Loucy (cell line): ENCODE measurements around the gene GABRG3.

ENCODE experiments used
- H2AFZ ChIP-seq: fragments of 200-600 bp; sonication (generic); 2 replicates; pipeline ENCODE4 v1.6.0; 2016; ENCODE audit warnings: antibody characterized with exemption, mild to moderate bottlenecking, low read length, moderate library complexity
- H3F3A ChIP-seq: fragments of 200-600 bp; 2 replicates; pipeline ENCODE4 v1.6.0; 2016; ENCODE audit warnings: antibody characterized with exemption, low read depth, mild to moderate bottlenecking
- H3K27me3 ChIP-seq: fragments of 200-600 bp; sonication (generic); 2 replicates; pipeline ENCODE4 v1.6.1; 2014; ENCODE audit warnings: low read length, mild to moderate bottlenecking; ENCODE audit not compliant: insufficient read depth, poor library complexity, severe bottlenecking
- H3K36me3 ChIP-seq: fragments of 200-600 bp; sonication (generic); 2 replicates; pipeline ENCODE4 v1.6.1; 2016; ENCODE audit warnings: low read length; ENCODE audit not compliant: insufficient read depth
- H3K4me1 ChIP-seq: fragments of 200-600 bp; sonication (generic); 2 replicates; pipeline ENCODE4 v1.5.1; 2014; ENCODE audit warnings: low read length, mild to moderate bottlenecking; ENCODE audit not compliant: insufficient read depth, poor library complexity, severe bottlenecking
- H3K4me2 ChIP-seq: fragments of 200-600 bp; sonication (generic); 2 replicates; pipeline ENCODE4 v1.6.0; 2014; ENCODE audit warnings: antibody characterized with exemption, low read length, low read depth, mild to moderate bottlenecking; ENCODE audit not compliant: poor library complexity, severe bottlenecking
- H3K4me3 ChIP-seq: fragments of 200-600 bp; sonication (generic); 2 replicates; pipeline ENCODE4 v1.5.1; 2014; ENCODE audit warnings: low read length, mild to moderate bottlenecking, mixed read lengths; ENCODE audit not compliant: poor library complexity, severe bottlenecking
- H3K79me2 ChIP-seq: fragments of 200-600 bp; sonication (generic); 2 replicates; pipeline ENCODE4 v1.6.1; 2014; ENCODE audit warnings: low read length; ENCODE audit not compliant: insufficient read depth
- H3K9ac ChIP-seq: fragments of 200-600 bp; sonication (generic); 2 replicates; pipeline ENCODE4 v1.6.0; 2014; ENCODE audit warnings: mild to moderate bottlenecking, low read depth, low read length, moderate library complexity; ENCODE audit not compliant: poor library complexity, severe bottlenecking
- H3K9me2 ChIP-seq: fragments of 200-600 bp; sonication (generic); replicated peaks from 2 replicates; pipeline ENCODE4 v1.6.1; 2016; ENCODE audit warnings: low read depth, low read length, mixed read lengths
- H3K9me3 ChIP-seq: fragments of 200-600 bp; sonication (generic); 2 replicates; pipeline ENCODE4 v1.6.1; 2014; ENCODE audit warnings: mild to moderate bottlenecking, antibody characterized with exemption, low read length, low read depth; ENCODE audit not compliant: insufficient read depth
- H4K20me1 ChIP-seq: fragments of 200-600 bp; sonication (generic); 2 replicates; pipeline ENCODE4 v1.6.0; 2014; ENCODE audit warnings: antibody characterized with exemption, low read length, mild to moderate bottlenecking; ENCODE audit not compliant: insufficient read depth, poor library complexity, severe bottlenecking
- CTCF ChIP-seq: fragments of 200-600 bp; sonication (generic); conservative IDR thresholded peaks from 2 replicates; pipeline ENCODE4 v1.5.1; 2014; ENCODE audit warnings: mild to moderate bottlenecking, antibody characterized with exemption, low read length
- EZH2phosphoT487 ChIP-seq: fragments of 200-600 bp; IDR thresholded peaks from 2 replicates; pipeline ENCODE4 v1.6.1; 2018; ENCODE audit warnings: antibody characterized with exemption, mild to moderate bottlenecking, moderate library complexity, borderline replicate concordance

GABRG3 gene

GRCh38 chr15:27058939-27059338 is 88.0 kb downstream of the GABRG3 start:
- no peaks in the 10 kb centered on the region for H3K9me2 ChIP-seq
- no peak overlapping the region for H3K4me3 ChIP-seq
- H3K79me2 ChIP-seq = no peaks in the 10 kb centered on the region
- no peaks in the 10 kb centered on the region for H4K20me1 ChIP-seq
- no peaks in the 10 kb centered on the region for H3K27me3 ChIP-seq
- no peaks in the 10 kb centered on the region for H3F3A ChIP-seq
- no peaks in the 10 kb centered on the region for H3K4me1 ChIP-seq
- H3K9ac ChIP-seq = no peak overlapping the region
- H2AFZ ChIP-seq = no peak overlapping the region
- TF ChIP-seq EZH2phosphoT487 = no peak
- TF ChIP-seq CTCF = no peak
- no peaks in the 10 kb centered on the region for H3K9me3 ChIP-seq
- no peak overlapping the region for H3K4me2 ChIP-seq
- H3K36me3 ChIP-seq = no peaks in the 10 kb centered on the region

- no peaks in the 10 kb centered on the region for H3F3A ChIP-seq
- H3K4me2 ChIP-seq = no peak overlapping the region
- H3K9me3 ChIP-seq = no peaks in the 10 kb centered on the region
- H3K36me3 ChIP-seq = no peaks in the 10 kb centered on the region
- no peaks in the 10 kb centered on the region for H4K20me1 ChIP-seq
- H3K9me2 ChIP-seq = no peaks in the 10 kb centered on the region
- H2AFZ ChIP-seq = no peak overlapping the region
- no peaks in the 10 kb centered on the region for H3K27me3 ChIP-seq
- TF ChIP-seq EZH2phosphoT487 (no peak), CTCF (peak; percentile 77)
- H3K9ac ChIP-seq = no peak overlapping the region
- H3K4me1 ChIP-seq = no peaks in the 10 kb centered on the region
- no peak overlapping the region for H3K4me3 ChIP-seq
- H3K79me2 ChIP-seq = no peaks in the 10 kb centered on the region
Measured at GRCh38 chr15:27059610-27060202, 88.7 kb downstream of the GABRG3 start.

- H3K9ac ChIP-seq = no peak overlapping the region
- no peak for TF ChIP-seq CTCF
- no peak for TF ChIP-seq EZH2phosphoT487
- no peaks in the 10 kb centered on the region for H3K36me3 ChIP-seq
- no peak overlapping the region for H3K4me2 ChIP-seq
- H4K20me1 ChIP-seq = no peaks in the 10 kb centered on the region
- no peaks in the 10 kb centered on the region for H3F3A ChIP-seq
- peaks cover 7% of the 10 kb centered on the region; the same call in 1 of the 2 replicates for H3K9me3 ChIP-seq
- H2AFZ ChIP-seq = no peak overlapping the region
- no peaks in the 10 kb centered on the region for H3K79me2 ChIP-seq
- no peaks in the 10 kb centered on the region for H3K4me1 ChIP-seq
- H3K9me2 ChIP-seq = no peaks in the 10 kb centered on the region
- no peak overlapping the region for H3K4me3 ChIP-seq
- no peaks in the 10 kb centered on the region for H3K27me3 ChIP-seq
Measured at GRCh38 chr15:27061739-27062138, 90.8 kb downstream of the GABRG3 start.
